ENCODE measurements around the gene KATNAL1.
"Not testable (repeated sequence)": the region's sequence is repeated elsewhere in the genome, so short reads cannot be mapped to it uniquely, and the experiment has no call there.

KATNAL1 gene

DNA sequence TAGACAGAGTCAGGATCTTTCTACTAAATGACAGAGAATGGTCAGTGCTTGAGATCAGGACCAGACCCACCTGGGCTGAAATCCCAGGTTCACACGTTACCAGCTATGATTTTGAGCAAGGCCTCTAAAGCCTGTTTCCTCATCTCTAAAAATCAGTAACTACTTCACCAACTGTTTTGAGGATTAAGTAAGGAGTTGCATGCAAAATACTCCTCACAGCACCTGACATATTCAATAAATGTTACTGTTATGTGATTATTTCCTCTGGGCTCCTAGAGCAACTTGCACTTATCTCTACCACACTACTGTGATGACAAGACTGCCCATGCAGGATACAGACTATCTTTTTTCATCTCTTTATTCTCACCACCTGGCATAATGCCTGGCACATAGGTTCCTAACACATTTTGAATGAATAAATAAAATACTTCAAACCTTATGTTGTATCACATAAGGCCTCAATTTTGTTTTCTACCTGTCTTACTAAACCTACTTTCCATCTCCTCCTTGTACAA lies 1.8 kb downstream of the KATNAL1 start:
- DNase-seq, result no peak
- intact Hi-C loops (cut with DNase I), result loop anchor here (5.0 kb wide), 1 partner anchor 92 kb away; no protein-coding TSS in a partner anchor

DNA sequence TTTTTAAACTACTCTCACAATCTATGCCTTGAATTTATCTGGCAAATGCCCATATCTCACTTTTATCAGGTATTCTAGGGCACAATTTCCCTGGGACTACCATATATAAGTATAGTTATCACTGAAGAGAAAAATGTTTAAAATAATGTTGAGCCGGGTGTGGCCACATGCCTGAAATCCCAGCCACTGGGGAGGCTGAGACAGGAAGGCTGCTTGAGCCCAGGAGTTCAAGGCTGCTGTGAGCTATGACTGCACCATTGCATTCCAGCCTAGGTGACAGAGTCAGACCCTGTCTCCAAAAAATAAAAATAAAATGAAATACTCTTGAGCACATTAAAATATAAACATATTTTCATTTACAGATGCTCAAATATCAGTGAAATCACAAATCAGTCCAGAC lies 4.1 kb downstream of the KATNAL1 start:
- intact Hi-C loops (cut with DNase I), result no loop called here
- no peak for DNase-seq

DNA sequence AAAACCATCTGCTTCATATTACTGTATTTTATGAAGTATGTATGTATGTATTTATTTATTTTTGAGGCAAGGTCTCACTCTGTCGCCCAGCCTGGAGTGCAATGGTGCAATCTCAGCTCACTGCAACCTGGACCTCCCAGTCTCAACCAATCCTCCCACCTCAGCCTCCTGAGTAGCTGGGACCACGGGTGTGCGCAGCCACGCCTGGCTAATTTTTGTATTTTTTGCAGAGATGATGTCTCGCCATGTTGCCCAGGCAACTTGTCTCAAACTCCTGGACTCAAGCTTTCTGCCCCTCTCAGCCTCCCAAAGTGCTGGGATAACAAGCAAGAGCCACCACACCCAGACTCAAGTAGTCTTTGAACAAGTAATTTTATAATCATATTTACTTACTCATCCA lies 5.5 kb downstream of the KATNAL1 start:
- DNase-seq, result no peak
- intact Hi-C loops (cut with DNase I), result no loop called here

DNA sequence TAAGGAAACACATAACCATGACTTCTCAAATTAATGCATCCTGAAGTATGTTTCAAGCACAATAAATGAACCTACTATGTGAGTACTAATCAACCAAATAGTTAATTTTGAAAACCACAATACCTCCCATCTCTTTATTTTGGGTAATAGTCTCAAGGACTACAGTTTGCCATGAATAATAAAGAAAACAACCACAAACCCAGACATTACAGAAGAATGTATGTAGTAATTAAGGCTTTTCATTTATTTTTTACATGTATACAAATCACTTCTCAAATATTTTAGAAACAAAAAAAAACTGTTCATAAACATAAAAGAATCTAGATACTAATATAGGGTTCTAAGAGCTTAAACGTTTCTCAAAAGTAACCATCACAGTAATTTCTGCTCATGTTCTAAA lies 6.8 kb downstream of the KATNAL1 start:
- DNase-seq, result no peak
- intact Hi-C loops (cut with DNase I), result no loop called here

DNA sequence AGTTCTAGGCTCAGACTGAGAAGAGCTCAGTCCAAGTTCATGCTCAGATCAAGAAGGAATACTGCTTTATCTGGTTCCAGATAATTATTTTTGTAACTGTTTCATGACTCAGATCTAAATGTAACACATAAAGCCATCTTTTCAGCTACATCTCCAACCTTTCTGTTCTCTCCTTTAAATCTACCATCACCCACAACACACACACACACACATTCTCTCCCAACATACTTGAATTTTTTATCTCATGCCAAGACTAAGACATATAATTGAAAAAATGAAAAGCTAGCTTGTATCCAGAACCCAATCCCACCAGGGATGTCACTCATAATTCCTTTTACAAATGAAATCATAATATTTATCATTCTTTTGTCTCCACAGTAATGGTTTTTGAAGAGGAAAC lies 7.6 kb downstream of the KATNAL1 start:
- intact Hi-C loops (cut with DNase I), result no loop called here
- DNase-seq, result no peak

DNA sequence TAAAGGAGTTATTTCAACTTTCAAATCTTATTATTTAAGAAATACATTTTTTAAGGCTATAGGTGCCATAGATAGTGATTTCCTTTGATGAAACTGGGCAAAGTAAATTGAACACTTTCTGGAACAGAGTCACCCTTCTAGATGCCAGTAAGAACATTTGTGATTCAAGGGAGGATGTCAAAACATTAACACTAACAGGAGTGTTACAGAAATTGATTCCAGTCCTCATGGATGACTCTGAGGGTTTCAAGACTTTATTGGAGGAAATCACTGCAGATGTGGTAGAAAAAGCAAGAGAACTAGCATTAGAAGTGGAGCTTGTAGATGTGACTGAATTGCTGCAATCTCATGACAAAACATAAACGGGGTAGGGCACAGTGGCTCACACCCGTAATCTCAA lies 12.2 kb downstream of the KATNAL1 start:
- no peak for DNase-seq
- intact Hi-C loops (cut with DNase I), result no loop called here

DNA sequence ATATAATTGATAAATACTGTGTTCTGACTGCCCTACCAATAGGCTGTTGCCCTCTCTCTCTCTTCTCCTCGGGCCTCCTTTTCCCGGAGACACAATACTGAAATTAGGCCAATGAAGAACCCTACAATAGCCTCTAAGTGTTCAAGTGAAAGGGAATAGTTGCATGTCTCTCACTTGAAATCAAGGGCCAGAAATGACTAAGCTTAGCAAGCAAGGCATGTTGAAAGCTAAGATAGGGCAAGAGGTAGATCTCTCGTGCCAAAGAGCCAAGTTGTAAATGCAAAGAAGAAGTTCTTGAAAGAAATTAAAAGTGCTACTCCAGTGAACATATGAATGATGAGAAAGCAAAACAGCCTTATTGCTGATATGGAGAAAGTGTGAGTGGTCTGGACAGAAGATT lies 13.3 kb downstream of the KATNAL1 start:
- intact Hi-C loops (cut with DNase I), result no loop called here
- DNase-seq, result no peak

DNA sequence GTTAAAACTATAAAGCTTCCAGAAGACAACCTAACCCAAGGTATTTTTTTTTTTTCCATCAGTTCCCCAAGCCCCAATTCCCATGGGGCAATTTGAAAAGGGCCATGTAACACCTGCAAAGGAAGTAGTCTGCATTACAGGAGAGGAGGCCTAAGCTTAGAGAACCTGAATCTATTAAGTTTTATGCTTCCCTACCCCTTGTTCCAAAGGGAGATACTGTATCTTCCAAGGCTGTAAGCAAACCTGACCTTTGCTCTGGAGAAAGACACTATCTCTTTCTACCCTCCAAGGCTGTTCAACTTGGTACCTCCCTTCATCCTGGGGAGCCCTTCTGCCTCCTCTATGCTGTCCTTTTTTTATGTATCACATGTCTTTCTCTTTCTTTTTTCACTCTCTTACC lies 15.0 kb downstream of the KATNAL1 start:
- DNase-seq, result no peak
- intact Hi-C loops (cut with DNase I), result no loop called here

DNA sequence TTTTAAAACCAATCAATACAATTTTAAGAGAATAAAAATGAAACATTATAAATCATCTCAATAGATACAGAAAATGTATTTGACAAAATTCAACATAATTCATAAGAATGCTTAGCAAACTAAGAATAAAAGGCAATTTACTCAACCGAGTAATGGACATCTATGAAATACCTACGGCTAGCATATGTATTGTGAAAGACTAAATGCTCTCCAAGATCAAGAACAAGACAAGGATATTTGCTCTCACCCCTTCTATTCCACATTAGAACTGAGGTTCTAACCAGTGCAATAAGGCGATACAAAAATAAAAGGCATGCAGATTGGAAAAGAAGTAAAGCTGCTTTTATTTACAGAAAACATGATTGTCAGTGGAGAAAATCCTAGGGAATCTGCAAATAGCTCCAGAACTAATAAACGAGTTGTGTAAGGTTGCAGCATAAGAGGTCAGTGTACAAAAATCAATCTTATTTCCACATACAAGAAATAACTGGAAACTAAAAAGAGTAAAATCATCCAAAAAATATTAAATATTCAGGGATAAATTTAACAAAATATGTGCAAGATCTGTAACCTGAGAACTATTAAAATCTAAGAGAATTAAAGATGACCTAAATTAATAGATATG lies 16.4 kb downstream of the KATNAL1 start:
- no peak for DNase-seq
- intact Hi-C loops (cut with DNase I), result no loop called here

DNA sequence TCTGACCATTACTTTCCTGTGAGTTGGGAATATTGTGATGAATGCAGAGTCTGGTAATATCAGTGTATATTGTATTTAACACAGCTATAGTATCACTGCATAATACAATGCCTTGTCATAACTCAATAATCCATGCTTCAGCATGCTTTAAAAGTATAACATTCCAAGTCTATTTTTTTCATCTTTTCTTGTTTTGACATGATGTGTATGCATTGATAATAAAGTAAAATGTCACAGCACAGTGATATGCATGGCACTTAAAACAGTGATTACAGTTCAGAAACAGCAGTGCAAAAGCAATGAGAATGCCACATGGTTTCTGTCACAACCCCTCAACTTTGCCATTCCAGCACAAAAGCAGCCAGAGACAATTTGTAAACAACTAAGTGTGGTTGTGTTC lies 17.8 kb downstream of the KATNAL1 start:
- intact Hi-C loops (cut with DNase I), result no loop called here
- DNase-seq, result no peak

DNA sequence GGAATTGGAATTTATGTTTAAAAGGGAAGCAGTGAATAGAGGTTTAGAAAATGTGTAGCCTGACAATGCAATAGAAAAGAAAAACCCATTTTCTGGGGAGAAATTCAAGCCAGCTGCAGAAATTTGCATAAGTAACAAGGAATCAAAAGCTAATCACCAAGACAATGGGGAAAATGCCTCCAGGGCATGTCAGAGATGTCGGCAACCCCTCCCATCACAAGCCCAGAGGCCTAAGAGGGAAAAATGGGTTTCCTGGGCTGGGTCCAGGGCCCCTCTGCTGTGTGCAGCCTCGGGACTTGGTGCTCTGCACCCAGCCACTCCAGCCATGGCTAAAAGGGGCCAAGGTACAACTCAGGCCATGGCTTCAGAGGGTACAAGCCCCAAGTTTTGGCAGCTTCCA lies 21.3 kb downstream of the KATNAL1 start:
- intact Hi-C loops (cut with DNase I); DNase-seq: not testable (repeated sequence)

DNA sequence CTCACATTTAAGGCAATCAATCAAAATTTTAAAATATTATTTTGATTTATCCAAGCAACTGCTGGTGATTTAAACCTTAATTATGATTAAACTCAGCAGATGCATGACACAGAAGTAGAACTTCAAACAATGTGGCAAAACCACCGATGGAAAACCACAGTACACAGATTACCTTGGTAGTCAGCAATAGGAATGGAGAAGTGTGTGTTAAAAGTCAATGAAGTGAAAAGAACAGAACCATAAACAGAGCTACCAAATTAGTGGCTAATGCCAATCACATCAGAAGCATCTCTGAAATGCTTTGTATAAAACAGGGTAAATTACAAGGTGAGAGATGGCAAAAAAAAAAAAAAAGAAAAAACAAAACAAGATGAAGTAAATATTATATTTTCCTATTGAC lies 31.2 kb downstream of the KATNAL1 start:
- intact Hi-C loops (cut with DNase I), result no loop called here
- DNase-seq, result no peak

DNA sequence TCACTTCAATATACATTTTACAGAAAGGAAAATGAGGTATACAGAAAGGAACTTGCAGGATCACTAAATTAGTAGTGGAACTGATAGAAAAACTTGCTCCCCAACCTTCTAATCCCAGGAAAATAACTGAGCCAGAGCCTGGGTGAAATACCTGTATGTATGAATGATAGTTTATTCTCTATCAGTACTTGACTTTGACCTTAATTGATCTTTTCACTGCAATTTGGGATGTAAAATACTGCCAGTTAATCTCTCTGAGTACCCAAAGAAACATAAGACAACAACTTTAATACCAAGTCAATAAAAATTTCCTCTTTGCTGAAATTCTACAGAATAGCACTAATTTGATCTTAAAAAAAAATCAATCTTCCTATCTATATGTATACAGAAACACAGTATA lies 33.3 kb downstream of the KATNAL1 start:
- no peak for DNase-seq
- intact Hi-C loops (cut with DNase I), result no loop called here

DNA sequence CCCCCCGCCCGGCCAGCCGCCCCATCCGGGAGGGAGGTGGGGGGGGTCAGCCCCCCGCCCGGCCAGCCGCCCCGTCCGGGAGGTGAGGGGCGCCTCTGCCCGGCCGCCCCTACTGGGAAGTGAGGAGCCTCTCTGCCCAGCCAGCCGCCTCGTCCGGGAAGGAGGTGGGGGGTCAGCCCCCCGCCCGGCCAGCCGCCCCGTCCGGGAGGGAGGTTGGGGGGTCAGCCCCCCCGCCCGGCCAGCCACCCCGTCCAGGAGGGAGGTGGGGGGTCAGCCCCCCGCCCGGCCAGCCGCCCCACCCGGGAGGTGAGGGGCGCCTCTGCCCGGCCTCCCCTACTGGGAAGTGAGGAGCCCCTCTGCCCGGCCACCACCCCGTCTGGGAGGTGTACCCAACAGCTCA lies 37.3 kb downstream of the KATNAL1 start:
- DNase-seq; intact Hi-C loops (cut with DNase I): not testable (repeated sequence)

DNA sequence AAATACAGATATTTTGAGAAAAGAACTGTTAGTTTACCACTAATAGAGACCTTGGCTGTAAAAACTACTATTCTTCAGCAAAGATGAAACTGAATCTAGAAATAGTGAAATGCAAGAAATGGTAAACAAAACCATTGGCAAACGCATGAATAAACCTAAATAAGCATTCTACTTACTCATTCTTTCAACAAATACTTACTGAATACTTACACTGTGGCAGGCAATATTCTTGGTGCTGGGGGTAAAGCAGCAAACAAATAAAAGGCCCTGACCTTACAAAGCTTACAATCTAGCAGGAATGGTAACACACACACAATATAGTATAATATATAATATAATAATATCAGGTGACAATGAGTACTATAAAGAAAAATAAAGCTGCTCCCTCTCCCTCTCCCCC lies 38.7 kb downstream of the KATNAL1 start:
- no peak for DNase-seq
- intact Hi-C loops (cut with DNase I), result no loop called here

DNA sequence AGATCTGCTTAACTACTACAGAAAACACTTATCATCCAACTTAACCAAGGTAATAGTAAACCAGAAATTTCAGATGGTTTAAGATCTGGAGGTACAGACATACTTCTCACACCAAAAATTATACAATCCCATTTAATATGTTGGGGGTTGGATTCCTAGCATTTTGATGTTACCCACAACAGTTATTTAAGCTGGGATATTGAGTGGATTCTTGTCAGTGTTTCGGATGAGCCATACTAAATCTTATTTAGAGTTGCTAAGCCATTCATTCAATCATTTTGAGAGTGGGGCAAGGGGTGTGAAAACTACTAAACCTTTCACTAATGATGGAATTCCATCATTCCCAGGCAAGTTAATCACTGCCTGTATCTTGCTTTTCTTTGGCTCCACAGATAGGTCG lies 40.6 kb downstream of the KATNAL1 start:
- DNase-seq, result no peak
- intact Hi-C loops (cut with DNase I), result no loop called here

DNA sequence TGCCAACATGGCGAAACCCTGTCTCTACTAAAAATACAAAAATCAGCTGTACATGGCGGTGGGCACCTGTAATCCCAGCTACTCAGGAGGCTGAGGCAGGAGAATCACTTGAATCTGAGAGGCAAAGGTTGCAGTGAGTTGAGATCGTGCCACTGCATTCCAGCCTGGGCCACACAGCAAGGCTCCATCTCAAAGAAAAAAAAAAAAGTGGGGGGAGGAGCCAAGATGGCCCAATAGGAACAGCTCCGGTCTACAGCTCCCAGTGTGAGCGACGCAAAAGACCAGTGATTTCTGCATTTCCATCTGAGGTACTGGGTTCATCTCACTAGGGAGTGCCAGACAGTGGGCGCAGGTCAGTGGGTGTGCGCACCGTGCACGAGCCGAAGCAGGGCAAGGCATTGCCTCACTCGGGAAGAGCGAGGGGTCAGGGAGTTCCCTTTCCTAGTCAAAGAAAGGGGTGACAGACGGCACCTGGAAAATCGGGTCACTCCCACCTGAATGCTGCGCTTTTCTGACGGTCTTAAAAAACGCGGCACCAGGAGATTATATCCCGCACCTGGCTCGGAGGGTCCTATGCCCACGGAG lies 48.1 kb downstream of the KATNAL1 start:
- DNase-seq; intact Hi-C loops (cut with DNase I): not testable (repeated sequence)

DNA sequence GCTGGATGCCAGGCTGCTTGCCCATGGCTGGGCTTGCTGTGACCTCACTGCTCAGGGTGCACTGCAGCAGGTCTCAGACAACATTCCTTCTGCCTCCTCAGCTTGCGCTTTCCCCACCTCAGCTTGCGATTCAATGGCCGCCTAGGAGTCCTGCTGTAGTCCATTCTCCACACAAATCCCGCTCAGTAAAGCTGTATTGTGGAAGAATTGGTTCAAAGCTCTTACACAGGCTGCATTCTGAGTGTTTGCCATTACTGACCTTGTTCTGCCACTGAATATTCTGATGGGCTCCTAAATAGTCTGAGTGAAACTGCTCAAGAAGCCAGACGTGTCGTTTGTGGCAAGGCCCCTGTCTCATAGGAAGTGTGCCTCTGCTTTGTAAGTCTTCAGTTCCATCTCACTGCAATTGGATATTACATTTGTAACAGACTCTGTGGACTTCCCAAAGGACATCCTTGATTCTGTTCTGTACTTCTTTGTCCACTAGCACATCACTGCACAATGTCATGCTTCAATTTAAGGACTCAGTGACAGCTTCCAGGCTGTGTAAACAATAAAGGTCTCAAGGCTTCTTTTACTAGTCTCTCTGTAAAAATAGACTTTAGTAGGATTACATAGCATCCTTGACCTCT lies 49.8 kb downstream of the KATNAL1 start:
- intact Hi-C loops (cut with DNase I), result no loop called here
- DNase-seq, result peak in 28 of 42 donors; percentile 7 to 57 (median 20)

DNA sequence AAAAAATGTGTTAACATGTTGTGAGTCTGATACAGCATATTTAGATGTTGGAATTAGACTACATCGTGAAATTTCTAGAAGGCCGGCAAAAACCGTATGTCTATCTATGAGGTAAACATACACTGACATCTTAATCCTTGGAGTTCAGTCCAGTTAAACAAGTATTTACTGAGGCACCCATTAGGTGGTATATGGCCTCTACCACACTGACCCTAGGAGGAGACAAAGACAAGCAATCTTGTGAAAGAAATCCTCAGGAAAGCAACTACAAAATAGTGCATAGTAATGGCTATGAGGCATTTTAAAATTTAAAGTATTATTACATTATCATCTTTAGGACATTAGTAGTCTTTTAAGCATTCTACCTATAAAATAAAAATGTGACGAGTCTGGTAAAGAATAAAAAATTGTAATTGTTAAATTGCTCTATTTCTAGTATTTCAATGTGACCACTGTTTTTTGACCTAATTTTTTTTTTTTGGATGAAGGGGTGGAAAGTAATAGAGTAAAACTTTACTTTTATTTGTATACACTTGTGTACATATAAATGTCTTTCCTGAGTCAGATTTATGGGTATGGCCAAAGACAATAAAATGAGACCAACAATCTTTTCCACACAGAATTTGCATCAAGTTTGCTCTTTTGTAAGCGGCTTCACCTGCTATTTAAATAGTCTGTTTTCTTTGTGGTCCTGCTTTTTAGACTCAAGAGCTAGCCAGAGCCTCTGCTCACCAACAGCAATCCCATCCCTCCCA lies 50.5 kb downstream of the KATNAL1 start:
- peak in 1 of 42 donors; percentile 6 for DNase-seq
- intact Hi-C loops (cut with DNase I), result no loop called here

DNA sequence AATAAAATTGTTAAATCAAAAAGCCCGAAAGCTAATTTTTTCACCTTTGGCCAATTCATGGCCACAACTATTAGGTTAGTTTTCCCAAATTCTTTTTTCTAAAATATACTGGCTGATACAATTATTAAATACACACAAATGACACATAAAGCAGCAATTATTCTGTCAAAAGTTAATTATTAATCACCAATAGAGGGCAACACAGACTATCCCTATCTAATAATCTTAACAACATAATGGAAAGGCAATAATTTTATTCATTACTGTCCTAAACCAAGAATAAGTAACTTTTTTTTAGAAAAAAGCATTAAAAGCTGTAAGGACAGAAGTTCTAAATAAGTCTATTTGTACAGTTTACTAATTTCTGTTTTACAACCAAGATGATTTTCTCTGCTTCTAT lies 51.7 kb downstream of the KATNAL1 start:
- no peak for DNase-seq

More for the DNA sequence above, 51.7 kb downstream of the KATNAL1 start:
- intact Hi-C loops (cut with DNase I), result no loop called here
